SK-N-SH treated with all-trans-retinoic acid at 6 μM for 48 hours (cell line): ENCODE data around the gene THRB.

Experiments
- ATAC-seq: fragments of 200-7000 bp; cut with Tn5 transposase; 3 replicates; pipeline ENCODE4 v1.9.1; 2020; ENCODE audit warnings: mild to moderate bottlenecking, moderate library complexity
- ARNTL ChIP-seq: fragments of 450-650 bp; formaldehyde crosslinking; IDR thresholded peaks from 2 replicates; pipeline ENCODE4 v1.5.0; 2020; ENCODE audit warnings: low read depth, mild to moderate bottlenecking, moderate library complexity, borderline replicate concordance
- BACH2 ChIP-seq: fragments of 250-450 bp; sonication (Bioruptor Pico); IDR thresholded peaks from 2 replicates; pipeline ENCODE4 v1.9.0; 2021; ENCODE audit warnings: mild to moderate bottlenecking, borderline replicate concordance
- CREB5 ChIP-seq: fragments of 250-450 bp; sonication (Bioruptor Pico); IDR thresholded peaks from 2 replicates; pipeline ENCODE4 v1.5.1; 2020; ENCODE audit warnings: low read depth, mild to moderate bottlenecking, moderate library complexity
- CSDC2 ChIP-seq: fragments of 250-450 bp; sonication (Bioruptor Pico); IDR thresholded peaks from 2 replicates; pipeline ENCODE4 v1.5.0; 2020; ENCODE audit warnings: mild to moderate bottlenecking, moderate library complexity
- CSRNP3 ChIP-seq: fragments of 250-450 bp; sonication (Bioruptor Pico); IDR thresholded peaks from 2 replicates; pipeline ENCODE4 v1.5.1; 2021; ENCODE audit warnings: mild to moderate bottlenecking, moderate library complexity
- GLIS3 ChIP-seq: fragments of 250-450 bp; sonication (Bioruptor Pico); IDR thresholded peaks from 2 replicates; pipeline ENCODE4 v1.5.0; 2020; ENCODE audit warnings: mild to moderate bottlenecking, moderate library complexity
- ISL1 ChIP-seq: fragments of 250-450 bp; sonication (Bioruptor Pico); IDR thresholded peaks from 2 replicates; pipeline ENCODE4 v2.1.2; 2022; ENCODE audit warnings: mild to moderate bottlenecking, moderate library complexity
- OSR1 ChIP-seq: fragments of 250-450 bp; sonication (Bioruptor Pico); IDR thresholded peaks from 2 replicates; pipeline ENCODE4 v1.8.0; 2022; ENCODE audit warnings: moderate library complexity, mild to moderate bottlenecking, inconsistent platforms
- PATZ1 ChIP-seq: fragments of 250-450 bp; sonication (Bioruptor Pico); IDR thresholded peaks from 2 replicates; pipeline ENCODE4 v1.8.0; 2020; ENCODE audit warnings: mild to moderate bottlenecking, moderate library complexity, borderline replicate concordance
- RARB ChIP-seq: fragments of 250-450 bp; sonication (Bioruptor Pico); IDR thresholded peaks from 2 replicates; pipeline ENCODE4 v1.8.0; 2021; ENCODE audit warnings: mild to moderate bottlenecking, moderate library complexity
- SNAI2 ChIP-seq: fragments of 250-450 bp; sonication (Bioruptor Pico); IDR thresholded peaks from 2 replicates; pipeline ENCODE4 v1.5.0; 2020; ENCODE audit warnings: mild to moderate bottlenecking, moderate library complexity
- TCF4 ChIP-seq: fragments of 250-450 bp; sonication (Bioruptor Pico); IDR thresholded peaks from 2 replicates; pipeline ENCODE4 v1.8.0; 2021; ENCODE audit warnings: mild to moderate bottlenecking, moderate library complexity, borderline replicate concordance
- TOX ChIP-seq: fragments of 250-450 bp; sonication (Bioruptor Pico); IDR thresholded peaks from 2 replicates; pipeline ENCODE4 v1.8.0; 2021; ENCODE audit warnings: mild to moderate bottlenecking, moderate library complexity, borderline replicate concordance
- TSHZ2 ChIP-seq: fragments of 250-450 bp; sonication (Bioruptor Pico); IDR thresholded peaks from 2 replicates; pipeline ENCODE4 v1.5.0; 2020; ENCODE audit warnings: mild to moderate bottlenecking, moderate library complexity
- ZC3H10 ChIP-seq: fragments of 250-450 bp; sonication (Bioruptor Pico); IDR thresholded peaks from 2 replicates; pipeline ENCODE4 v1.5.1; 2021; ENCODE audit warnings: mild to moderate bottlenecking, moderate library complexity
- ZFP3 ChIP-seq: fragments of 250-450 bp; sonication (Bioruptor Pico); IDR thresholded peaks from 2 replicates; pipeline ENCODE4 v1.5.0; 2020; ENCODE audit warnings: mild to moderate bottlenecking, moderate library complexity
- ZFP30 ChIP-seq: fragments of 450-650 bp; formaldehyde crosslinking; IDR thresholded peaks from 2 replicates; pipeline ENCODE4 v1.5.0; 2022; ENCODE audit warnings: mild to moderate bottlenecking, moderate library complexity
- ZNF565 ChIP-seq: fragments of 450-650 bp; formaldehyde crosslinking; conservative IDR thresholded peaks from 2 replicates; pipeline ENCODE4 v1.5.0; 2020; ENCODE audit warnings: low read depth, mild to moderate bottlenecking, moderate library complexity
- ZNF70 ChIP-seq: fragments of 450-650 bp; formaldehyde crosslinking; IDR thresholded peaks from 2 replicates; pipeline ENCODE4 v1.5.0; 2020; ENCODE audit warnings: mild to moderate bottlenecking, moderate library complexity
- ZNF8 ChIP-seq: fragments of 450-650 bp; formaldehyde crosslinking; IDR thresholded peaks from 2 replicates; pipeline ENCODE4 v1.5.0; 2020; ENCODE audit warnings: mild to moderate bottlenecking, moderate library complexity
- TF ChIP-seq, protein P1 (sequence below): fragments of 250-450 bp; sonication (Bioruptor Pico); IDR thresholded peaks from 2 replicates; pipeline ENCODE4 v1.8.0; 2021; ENCODE audit warnings: low read depth, mild to moderate bottlenecking, moderate library complexity, borderline replicate concordance

The THRB gene

DNA sequence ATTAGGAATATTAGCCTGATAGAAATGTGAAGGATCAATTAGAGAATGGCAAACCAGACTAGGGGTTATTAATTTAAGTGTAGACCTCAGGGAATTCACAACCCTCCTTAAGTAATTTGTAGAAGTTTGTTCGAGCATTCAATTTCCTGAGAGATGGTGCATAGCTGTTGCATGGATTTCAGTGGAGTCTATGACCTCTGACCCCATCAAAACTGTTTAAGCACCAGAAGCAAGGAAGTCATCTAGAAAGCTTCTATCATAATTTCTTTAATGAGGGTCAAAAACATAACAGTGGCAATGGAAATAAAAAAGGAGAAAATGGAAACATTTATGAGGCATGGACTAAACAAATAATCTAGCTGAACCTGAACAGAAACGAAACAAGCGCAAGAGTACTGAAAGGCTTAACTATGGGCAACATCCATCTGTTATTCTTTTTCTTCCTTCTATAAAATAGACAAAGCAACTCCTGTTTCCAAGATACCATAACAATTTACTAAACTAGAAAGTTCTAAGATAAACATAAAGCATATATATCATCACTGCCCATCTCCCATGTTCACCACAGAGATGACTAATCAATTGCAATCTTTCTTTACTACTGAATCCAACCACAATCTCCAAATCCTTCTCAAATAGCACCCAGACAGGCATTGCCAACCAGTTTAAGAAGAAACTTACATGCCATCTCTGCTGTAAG is 151.4 kb downstream of the THRB start (continued):
- TF ChIP-seq OSR1 (CRISPR knock-in tag) (no peak), CREB5 (CRISPR knock-in tag) (no peak), PATZ1 (CRISPR knock-in tag) (no peak), BACH2 (CRISPR knock-in tag) (no peak), ZC3H10 (no peak), TOX (CRISPR knock-in tag) (no peak), CSDC2 (CRISPR knock-in tag) (no peak), CSRNP3 (CRISPR knock-in tag) (no peak)

- no peak for TF ChIP-seq ZFP30
- no peak for TF ChIP-seq SNAI2 (CRISPR knock-in tag)
- TF ChIP-seq ISL1 (CRISPR knock-in tag) = no peak
- no peak for TF ChIP-seq GLIS3 (CRISPR knock-in tag)
- TF ChIP-seq, all 23 proteins: peak for 0
- ATAC-seq = no peak
Measured at GRCh38 chr3:24342275-24342674, 152.4 kb downstream of the THRB start.

DNA sequence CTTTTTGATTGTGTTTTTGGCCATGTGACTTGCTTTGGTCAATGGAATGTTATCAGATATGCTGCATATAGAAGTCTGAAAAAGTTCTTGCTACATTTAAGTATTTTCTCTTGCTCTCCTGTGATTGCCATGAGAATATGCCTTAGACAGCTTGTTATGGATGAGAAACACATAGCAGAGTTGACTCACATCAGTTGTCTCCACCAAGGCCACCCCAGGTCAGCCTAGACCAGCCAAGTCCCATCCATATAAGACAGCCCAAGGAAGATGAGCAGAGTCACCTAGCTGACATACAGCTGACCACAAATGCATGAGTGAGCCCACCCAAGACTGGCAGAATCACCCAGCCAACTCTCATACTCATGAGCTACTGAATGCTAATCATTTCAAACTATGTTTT is 153.0 kb downstream of the THRB start:
- no peak for TF ChIP-seq TOX (CRISPR knock-in tag)
- TF ChIP-seq ISL1 (CRISPR knock-in tag) = no peak
- no peak for TF ChIP-seq SNAI2 (CRISPR knock-in tag)
- TF ChIP-seq RARB (CRISPR knock-in tag) = no peak
- TF ChIP-seq OSR1 (CRISPR knock-in tag) = no peak
- no peak for TF ChIP-seq CREB5 (CRISPR knock-in tag)
- no peak for TF ChIP-seq ZNF565
- TF ChIP-seq ZNF8 (CRISPR knock-in tag) = no peak
- TF ChIP-seq ARNTL = no peak
- TF ChIP-seq CSRNP3 (CRISPR knock-in tag) = no peak
- TF ChIP-seq BACH2 (CRISPR knock-in tag) = no peak
- TF ChIP-seq TSHZ2 = no peak
- TF ChIP-seq ZFP3 (CRISPR knock-in tag) = no peak
- no peak for TF ChIP-seq ZFP30
- TF ChIP-seq, protein P1, sequence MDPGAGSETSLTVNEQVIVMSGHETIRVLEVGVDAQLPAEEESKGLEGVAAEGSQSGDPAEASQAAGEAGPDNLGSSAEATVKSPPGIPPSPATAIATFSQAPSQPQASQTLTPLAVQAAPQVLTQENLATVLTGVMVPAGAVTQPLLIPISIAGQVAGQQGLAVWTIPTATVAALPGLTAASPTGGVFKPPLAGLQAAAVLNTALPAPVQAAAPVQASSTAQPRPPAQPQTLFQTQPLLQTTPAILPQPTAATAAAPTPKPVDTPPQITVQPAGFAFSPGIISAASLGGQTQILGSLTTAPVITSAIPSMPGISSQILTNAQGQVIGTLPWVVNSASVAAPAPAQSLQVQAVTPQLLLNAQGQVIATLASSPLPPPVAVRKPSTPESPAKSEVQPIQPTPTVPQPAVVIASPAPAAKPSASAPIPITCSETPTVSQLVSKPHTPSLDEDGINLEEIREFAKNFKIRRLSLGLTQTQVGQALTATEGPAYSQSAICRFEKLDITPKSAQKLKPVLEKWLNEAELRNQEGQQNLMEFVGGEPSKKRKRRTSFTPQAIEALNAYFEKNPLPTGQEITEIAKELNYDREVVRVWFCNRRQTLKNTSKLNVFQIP (CRISPR knock-in tag) = no peak
- no peak for TF ChIP-seq CSDC2 (CRISPR knock-in tag)
- TF ChIP-seq TCF4 (CRISPR knock-in tag) = no peak
- TF ChIP-seq ZC3H10 = no peak
- TF ChIP-seq GLIS3 (CRISPR knock-in tag) = no peak
- TF ChIP-seq ZNF70 = no peak
- ATAC-seq = no peak
